SK-N-MC (cell line): ENCODE data around the gene CORIN.

ENCODE experiments used
- DNase-seq: peaks from one replicate; pipeline ENCODE4 v3.0.0-alpha.2; 2011; ENCODE audit warnings: low read depth, low spot score
- H3K27ac ChIP-seq: fragments of 200-600 bp; sonication (generic); 2 replicates; pipeline ENCODE4 v1.5.1; 2016; ENCODE audit warnings: mixed run types
- H3K36me3 ChIP-seq: fragments of 200-600 bp; sonication (generic); 2 replicates; pipeline ENCODE4 v1.6.1; 2017; ENCODE audit warnings: antibody characterized with exemption, low read length, mixed read lengths; ENCODE audit not compliant: insufficient read depth
- H3K4me3 ChIP-seq: fragments of 200-600 bp; sonication (generic); 2 replicates; pipeline ENCODE4 v1.5.1; 2016
- H3K9ac ChIP-seq: fragments of 200-600 bp; sonication (generic); 2 replicates; pipeline ENCODE4 v1.8.0; 2017; ENCODE audit warnings: mixed run types, mixed read lengths; ENCODE audit not compliant: insufficient read length
- H3K9me3 ChIP-seq: fragments of 200-600 bp; sonication (generic); 2 replicates; pipeline ENCODE4 v1.6.1; 2017; ENCODE audit warnings: low read depth, mild to moderate bottlenecking, antibody characterized with exemption, low read length, moderate library complexity, mixed read lengths
- EZH2 ChIP-seq: fragments of 200-600 bp; sonication (generic); IDR thresholded peaks from one replicate; pipeline ENCODE4 v1.6.1; 2017; ENCODE audit warnings: antibody characterized with exemption
- FOXP2 ChIP-seq: optimal IDR thresholded peaks from 2 replicates; pipeline ENCODE3; 2011; ENCODE audit warnings: mild to moderate bottlenecking, moderate library complexity; ENCODE audit not compliant: insufficient read depth; ENCODE audit errors: extremely low read length, control extremely low read depth
- POLR2AphosphoS5 ChIP-seq: IDR thresholded peaks from 2 replicates; pipeline ENCODE4 v1.6.1; 2012; ENCODE audit warnings: mild to moderate bottlenecking, low read depth, low read length, borderline replicate concordance

CORIN gene

DNA sequence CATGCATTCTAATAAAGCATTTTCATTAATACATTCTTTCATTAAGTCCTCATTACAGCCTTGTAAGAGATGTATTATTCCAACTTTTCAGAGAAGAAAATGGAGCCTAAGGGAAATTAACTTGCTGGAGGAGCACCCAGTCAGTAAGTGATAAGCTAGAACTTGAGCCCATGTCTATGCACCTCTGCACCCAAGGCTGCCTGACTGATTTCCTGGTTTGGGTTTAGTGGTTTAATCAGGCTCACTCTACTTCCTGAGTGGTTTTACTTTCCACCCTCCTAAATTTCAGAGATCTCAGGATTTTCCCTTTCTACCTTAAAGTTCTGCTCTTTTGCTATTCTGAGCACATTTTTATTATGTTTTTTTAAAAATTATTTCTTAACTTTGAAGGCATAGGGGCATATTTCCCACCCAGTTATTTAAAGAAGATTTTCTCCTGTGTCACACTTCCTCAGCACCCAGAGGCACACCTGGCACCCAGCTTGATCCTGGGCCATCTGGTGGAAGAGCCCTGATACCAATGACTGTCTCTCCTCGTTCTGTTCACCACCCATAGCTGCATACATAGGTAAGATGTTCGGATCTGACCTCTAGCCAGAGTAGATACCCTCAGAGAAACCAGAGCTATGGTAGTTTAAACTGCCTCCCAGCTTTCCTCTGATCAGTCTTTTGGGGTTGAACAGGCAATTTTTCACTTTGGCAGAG is 10.4 kb downstream of the CORIN start:
- Histone ChIP-seq H3K9me3 (no peaks in the 10 kb centered on the region), H3K36me3 (no peaks in the 10 kb centered on the region), H3K27ac (no peak overlapping the region), H3K4me3 (no peak overlapping the region), H3K9ac (no peak overlapping the region)
- no peak for DNase-seq
- TF ChIP-seq POLR2AphosphoS5 (no peak), EZH2 (no peak), FOXP2 (no peak)

DNA sequence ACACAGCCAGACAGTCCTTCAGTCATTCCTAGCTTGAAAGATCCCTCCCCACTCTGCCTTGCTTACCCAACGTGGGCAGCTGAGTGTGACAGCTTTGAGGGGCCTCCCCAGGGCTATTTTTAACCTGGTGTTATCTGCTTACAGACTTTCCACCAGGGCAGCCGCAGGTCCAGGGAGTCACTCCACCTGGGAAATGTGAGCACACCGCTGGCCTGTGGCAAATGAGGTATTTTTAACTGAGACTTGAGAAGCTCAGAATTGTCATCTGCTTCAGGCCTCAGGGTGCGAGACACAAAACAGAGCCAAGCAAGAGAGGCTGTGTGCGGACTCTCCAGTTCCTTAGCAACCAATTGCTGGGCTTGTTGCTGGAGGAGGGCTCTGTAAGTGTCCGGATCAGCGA is 13.0 kb downstream of the CORIN start:
- H3K36me3 ChIP-seq, result no peaks in the 10 kb centered on the region
- H3K27ac ChIP-seq, result no peak overlapping the region
- TF ChIP-seq EZH2, result no peak
- TF ChIP-seq POLR2AphosphoS5, result no peak
- TF ChIP-seq FOXP2, result no peak
- no peaks in the 10 kb centered on the region for H3K9me3 ChIP-seq
- H3K4me3 ChIP-seq, result no peak overlapping the region
- no peak for DNase-seq
- no peak overlapping the region for H3K9ac ChIP-seq

DNA sequence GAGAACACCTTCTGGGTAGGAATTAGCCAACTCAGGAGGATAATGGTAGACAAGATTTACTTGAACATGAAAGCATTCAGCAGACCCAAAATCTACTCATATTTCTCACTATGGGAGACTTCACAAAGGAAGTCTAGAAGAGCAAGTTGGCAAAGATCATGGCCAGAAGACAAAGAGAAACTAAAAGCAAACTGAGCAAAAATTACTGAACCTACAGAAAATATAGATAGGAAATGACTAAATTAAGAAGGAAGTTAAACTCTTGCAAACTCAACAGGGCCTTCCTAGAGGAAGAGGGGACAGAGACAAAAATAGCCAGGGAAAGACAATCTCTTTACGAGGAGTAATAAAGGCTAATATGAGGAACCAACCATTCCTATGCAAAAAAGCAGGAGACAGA is 18.7 kb downstream of the CORIN start:
- Histone ChIP-seq H3K27ac (no peak overlapping the region), H3K9ac (no peak overlapping the region), H3K9me3 (no peaks in the 10 kb centered on the region), H3K4me3 (no peak overlapping the region), H3K36me3 (no peaks in the 10 kb centered on the region)
- TF ChIP-seq FOXP2 (no peak), EZH2 (no peak), POLR2AphosphoS5 (no peak)
- DNase-seq, result no peak

DNA sequence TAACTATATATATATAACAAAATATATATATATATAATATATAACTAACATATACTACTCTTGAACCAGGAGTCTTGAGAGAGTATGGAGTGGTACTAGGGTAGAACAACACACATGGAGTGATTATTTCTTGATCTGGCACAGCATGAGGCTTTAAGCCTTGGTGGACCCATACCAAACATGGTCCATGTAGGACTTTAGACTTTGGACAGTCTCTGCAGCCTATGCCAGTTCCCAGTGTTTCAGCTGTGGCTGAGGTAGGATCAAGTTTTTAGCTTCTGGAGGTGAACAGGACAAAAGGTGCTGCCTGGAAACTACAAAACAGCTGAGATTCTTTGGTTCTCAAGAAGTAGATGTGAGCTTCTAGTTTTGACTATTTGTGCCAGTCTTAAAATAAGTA is 20.6 kb downstream of the CORIN start:
- H3K36me3 ChIP-seq, result no peaks in the 10 kb centered on the region
- H3K9ac ChIP-seq, result no peak overlapping the region
- DNase-seq, result no peak
- TF ChIP-seq POLR2AphosphoS5 (no peak), FOXP2 (no peak), EZH2 (no peak)
- no peak overlapping the region for H3K27ac ChIP-seq
- no peak overlapping the region for H3K4me3 ChIP-seq
- H3K9me3 ChIP-seq, result no peaks in the 10 kb centered on the region

GRCh38 chr4:47816748-47817147 is 21.1 kb downstream of the CORIN start:
- no peak for TF ChIP-seq POLR2AphosphoS5
- no peak for TF ChIP-seq EZH2
- no peak for TF ChIP-seq FOXP2
- no peak overlapping the region for H3K27ac ChIP-seq
- H3K36me3 ChIP-seq, result no peaks in the 10 kb centered on the region
- H3K4me3 ChIP-seq, result no peak overlapping the region
- no peaks in the 10 kb centered on the region for H3K9me3 ChIP-seq
- H3K9ac ChIP-seq, result no peak overlapping the region
- no peak for DNase-seq

DNA sequence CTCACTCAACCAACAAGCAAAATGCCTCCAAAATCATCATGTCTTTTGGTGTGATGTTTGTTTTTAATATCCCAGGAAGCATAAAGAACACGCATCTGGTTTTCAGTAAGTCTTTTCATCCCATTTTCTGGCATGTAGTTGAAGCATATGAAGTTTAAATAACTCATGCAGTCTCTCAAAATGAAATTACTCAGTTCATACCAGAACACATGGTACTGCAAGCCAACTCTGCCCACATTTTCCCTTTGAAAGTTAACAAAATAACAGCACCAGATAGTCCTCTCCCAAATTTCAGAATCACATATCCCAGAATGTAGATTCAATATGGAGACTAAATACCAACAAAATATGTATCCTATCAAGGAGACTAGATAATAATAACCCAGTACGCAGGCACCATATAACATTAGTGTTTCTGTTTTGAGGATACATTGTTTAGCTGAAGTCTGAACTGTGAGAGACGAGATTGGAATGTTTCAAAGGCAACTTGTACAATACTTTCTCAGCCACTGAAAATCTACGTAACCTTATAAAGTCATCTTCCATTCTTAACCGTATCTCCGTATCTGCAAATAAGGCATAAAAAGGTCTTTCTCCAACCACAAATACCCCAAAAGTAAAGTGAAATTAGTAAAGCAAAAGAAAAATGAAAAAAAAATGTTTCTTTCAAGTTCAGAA is 23.1 kb downstream of the CORIN start:
- no peak for TF ChIP-seq POLR2AphosphoS5
- TF ChIP-seq EZH2, result no peak
- no peak for TF ChIP-seq FOXP2
- no peaks in the 10 kb centered on the region for H3K36me3 ChIP-seq
- no peak overlapping the region for H3K27ac ChIP-seq
- no peak for DNase-seq
- no peak overlapping the region for H3K9ac ChIP-seq
- no peak overlapping the region for H3K4me3 ChIP-seq
- H3K9me3 ChIP-seq, result no peaks in the 10 kb centered on the region

DNA sequence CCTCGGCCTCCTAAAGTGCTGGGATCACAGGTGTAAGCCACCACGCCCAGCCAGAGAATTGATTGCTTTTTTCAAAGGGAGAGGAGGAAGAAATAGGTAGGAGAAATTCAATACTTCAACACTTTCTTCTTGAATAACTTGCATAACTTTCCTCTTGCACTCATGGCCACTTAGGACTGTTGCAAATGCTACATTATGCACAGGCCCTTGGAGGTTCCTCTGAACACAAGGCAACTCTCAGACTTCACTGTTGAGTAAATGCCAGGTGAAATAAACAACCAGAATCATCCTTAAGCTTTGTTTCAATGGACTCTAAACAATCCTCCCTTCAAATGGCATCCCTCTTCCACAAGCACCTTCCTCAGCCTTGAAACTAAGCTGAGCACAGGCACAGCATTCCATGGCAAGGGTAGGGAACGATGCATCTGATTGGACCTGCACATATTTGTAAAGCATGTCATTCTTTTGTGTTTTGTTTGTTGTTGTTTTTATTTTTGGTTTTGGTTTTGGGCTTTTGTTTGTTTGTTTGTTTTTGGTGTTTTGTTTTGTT is 28.1 kb downstream of the CORIN start:
- Histone ChIP-seq H3K9ac (no peak overlapping the region), H3K27ac (no peak overlapping the region), H3K4me3 (no peak overlapping the region), H3K9me3 (no peaks in the 10 kb centered on the region), H3K36me3 (no peaks in the 10 kb centered on the region)
- DNase-seq, result no peak
- TF ChIP-seq FOXP2, result no peak
- no peak for TF ChIP-seq POLR2AphosphoS5
- TF ChIP-seq EZH2, result no peak

GRCh38 chr4:47804598-47804997 is 33.3 kb downstream of the CORIN start:
- Histone ChIP-seq H3K4me3 (no peak overlapping the region), H3K9ac (no peak overlapping the region), H3K27ac (no peak overlapping the region), H3K9me3 (no peaks in the 10 kb centered on the region), H3K36me3 (no peaks in the 10 kb centered on the region)
- no peak for TF ChIP-seq EZH2
- no peak for TF ChIP-seq POLR2AphosphoS5
- TF ChIP-seq FOXP2, result no peak
- no peak for DNase-seq
